Mammary epithelial cell (primary cell): ENCODE measurements around the gene SLC38A6.

Source experiments
- EZH2 ChIP-seq: IDR thresholded peaks from 2 replicates; pipeline ENCODE4 v1.6.1; 2012; ENCODE audit warnings: low read length, inconsistent platforms, borderline replicate concordance
- TF ChIP-seq, protein P1 (sequence below), 2 donors: IDR thresholded peaks in 1 of 2; conservative IDR thresholded peaks in 1 of 2; 2 replicates each; pipeline ENCODE4 v1.5.1; 2011 to 2012; ENCODE audit warnings: inconsistent platforms in 2 of 2, low read length in 2 of 2, mild to moderate bottlenecking in 2 of 2, control low read depth in 1 of 2, low read depth in 1 of 2; ENCODE audit not compliant: insufficient read depth in 1 of 2; ENCODE audit errors: extremely low read depth in 1 of 2

DNA sequence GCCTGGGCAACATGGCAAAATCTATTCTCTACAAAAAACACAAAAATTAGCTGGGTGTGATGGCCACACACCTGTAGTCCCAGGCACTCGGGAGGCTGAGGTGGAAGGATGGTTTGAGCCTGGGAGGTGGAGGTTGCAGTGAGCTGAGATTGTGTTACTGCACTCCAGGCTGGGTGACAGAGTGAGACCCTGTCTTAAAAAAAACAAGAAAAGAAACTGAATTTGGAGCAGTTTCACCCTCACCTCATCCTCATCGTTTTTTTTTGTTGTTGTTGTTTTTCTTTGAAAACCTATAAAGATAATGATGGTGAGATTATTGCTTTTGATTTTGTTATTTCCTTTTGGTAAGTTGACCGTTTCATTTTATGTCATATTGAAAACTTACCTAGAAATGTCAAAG is 60.7 kb downstream of the SLC38A6 start:
- TF ChIP-seq, protein P1, sequence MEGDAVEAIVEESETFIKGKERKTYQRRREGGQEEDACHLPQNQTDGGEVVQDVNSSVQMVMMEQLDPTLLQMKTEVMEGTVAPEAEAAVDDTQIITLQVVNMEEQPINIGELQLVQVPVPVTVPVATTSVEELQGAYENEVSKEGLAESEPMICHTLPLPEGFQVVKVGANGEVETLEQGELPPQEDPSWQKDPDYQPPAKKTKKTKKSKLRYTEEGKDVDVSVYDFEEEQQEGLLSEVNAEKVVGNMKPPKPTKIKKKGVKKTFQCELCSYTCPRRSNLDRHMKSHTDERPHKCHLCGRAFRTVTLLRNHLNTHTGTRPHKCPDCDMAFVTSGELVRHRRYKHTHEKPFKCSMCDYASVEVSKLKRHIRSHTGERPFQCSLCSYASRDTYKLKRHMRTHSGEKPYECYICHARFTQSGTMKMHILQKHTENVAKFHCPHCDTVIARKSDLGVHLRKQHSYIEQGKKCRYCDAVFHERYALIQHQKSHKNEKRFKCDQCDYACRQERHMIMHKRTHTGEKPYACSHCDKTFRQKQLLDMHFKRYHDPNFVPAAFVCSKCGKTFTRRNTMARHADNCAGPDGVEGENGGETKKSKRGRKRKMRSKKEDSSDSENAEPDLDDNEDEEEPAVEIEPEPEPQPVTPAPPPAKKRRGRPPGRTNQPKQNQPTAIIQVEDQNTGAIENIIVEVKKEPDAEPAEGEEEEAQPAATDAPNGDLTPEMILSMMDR (conservative IDR thresholded peaks at IDR 0.05 in 1 of 2, IDR thresholded peaks at IDR 0.05 in 1 of 2; ENCODE audit: extremely low read depth in 1 of 2, insufficient read depth in 1 of 2, low read depth in 1 of 2, low read length in 2 of 2): no peak
- TF ChIP-seq EZH2: no peak
